ENCODE data around the gene NOX1.

- TF ChIP-seq, protein P1, sequence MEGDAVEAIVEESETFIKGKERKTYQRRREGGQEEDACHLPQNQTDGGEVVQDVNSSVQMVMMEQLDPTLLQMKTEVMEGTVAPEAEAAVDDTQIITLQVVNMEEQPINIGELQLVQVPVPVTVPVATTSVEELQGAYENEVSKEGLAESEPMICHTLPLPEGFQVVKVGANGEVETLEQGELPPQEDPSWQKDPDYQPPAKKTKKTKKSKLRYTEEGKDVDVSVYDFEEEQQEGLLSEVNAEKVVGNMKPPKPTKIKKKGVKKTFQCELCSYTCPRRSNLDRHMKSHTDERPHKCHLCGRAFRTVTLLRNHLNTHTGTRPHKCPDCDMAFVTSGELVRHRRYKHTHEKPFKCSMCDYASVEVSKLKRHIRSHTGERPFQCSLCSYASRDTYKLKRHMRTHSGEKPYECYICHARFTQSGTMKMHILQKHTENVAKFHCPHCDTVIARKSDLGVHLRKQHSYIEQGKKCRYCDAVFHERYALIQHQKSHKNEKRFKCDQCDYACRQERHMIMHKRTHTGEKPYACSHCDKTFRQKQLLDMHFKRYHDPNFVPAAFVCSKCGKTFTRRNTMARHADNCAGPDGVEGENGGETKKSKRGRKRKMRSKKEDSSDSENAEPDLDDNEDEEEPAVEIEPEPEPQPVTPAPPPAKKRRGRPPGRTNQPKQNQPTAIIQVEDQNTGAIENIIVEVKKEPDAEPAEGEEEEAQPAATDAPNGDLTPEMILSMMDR (IDR thresholded peaks at IDR 0.05; ENCODE audit: insufficient read depth, low read length, poor library complexity, severe bottlenecking): no peak
- no peak for TF ChIP-seq EZH2phosphoT487 (conservative IDR thresholded peaks at IDR 0.05; ENCODE audit: low read length)
Measured at GRCh38 chrX:100812216-100813158, 61.7 kb downstream of the NOX1 start.

Measured in SU-DHL-6 (cell line).